ENCODE measurements around the gene CTNND1.

GRCh38 chr11:57781529-57781943 is 19.9 kb downstream of the CTNND1 start:
- TF ChIP-seq CTCF (conservative IDR thresholded peaks at IDR 0.05; ENCODE audit: low read depth, low read length) = no peak
- TF ChIP-seq EZH2 (IDR thresholded peaks at IDR 0.05; ENCODE audit: borderline replicate concordance, low read depth, low read length, poor library complexity, severe bottlenecking) = no peak
